ENCODE results near the gene BID.
"Not testable (repeated sequence)": the region's sequence is repeated elsewhere in the genome, so short reads cannot be mapped to it uniquely, and the experiment has no call there.

The BID gene

DNA sequence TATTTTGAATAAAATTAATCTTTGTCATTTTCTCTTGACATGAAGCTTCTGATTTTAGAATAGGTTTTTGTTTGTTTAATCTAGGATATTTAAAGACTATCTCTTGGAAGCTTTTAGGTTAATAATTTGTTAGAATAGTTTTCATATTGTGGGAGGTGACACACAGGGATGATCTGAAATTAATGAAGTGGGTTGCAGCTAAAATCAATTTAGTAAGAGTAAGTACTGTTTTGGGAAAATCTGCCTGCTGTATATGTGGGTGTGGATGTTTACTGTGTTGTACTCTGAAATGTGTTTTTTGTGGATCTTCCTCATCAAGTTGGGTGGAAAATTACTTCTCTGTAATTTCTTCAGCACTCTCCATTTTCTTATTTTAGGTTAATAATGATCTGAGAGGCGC lies 67.3 kb downstream of the BID start:
- DNase-seq, result no peak
- Histone ChIP-seq H3K36me3 (ENCODE audit: control insufficient read depth, insufficient read depth, low read length) (peaks cover 4% of the 10 kb centered on the region), H3K27me3 (replicated peaks; ENCODE audit: control insufficient read depth, insufficient read depth, low read length, poor library complexity, severe bottlenecking) (no peaks in the 10 kb centered on the region), H3K4me1 (ENCODE audit: control insufficient read depth, insufficient read depth, low read length, poor library complexity, severe bottlenecking) (peaks cover 2% of the 10 kb centered on the region), H3K27ac (ENCODE audit: insufficient read depth, low read length, poor library complexity, severe bottlenecking) (no peak overlapping the region), H3K4me3 (ENCODE audit: insufficient read depth, low read depth, low read length, poor library complexity, severe bottlenecking) (no peak overlapping the region), H3K9me3 (ENCODE audit: control insufficient read depth, low read length) (no peaks in the 10 kb centered on the region)

DNA sequence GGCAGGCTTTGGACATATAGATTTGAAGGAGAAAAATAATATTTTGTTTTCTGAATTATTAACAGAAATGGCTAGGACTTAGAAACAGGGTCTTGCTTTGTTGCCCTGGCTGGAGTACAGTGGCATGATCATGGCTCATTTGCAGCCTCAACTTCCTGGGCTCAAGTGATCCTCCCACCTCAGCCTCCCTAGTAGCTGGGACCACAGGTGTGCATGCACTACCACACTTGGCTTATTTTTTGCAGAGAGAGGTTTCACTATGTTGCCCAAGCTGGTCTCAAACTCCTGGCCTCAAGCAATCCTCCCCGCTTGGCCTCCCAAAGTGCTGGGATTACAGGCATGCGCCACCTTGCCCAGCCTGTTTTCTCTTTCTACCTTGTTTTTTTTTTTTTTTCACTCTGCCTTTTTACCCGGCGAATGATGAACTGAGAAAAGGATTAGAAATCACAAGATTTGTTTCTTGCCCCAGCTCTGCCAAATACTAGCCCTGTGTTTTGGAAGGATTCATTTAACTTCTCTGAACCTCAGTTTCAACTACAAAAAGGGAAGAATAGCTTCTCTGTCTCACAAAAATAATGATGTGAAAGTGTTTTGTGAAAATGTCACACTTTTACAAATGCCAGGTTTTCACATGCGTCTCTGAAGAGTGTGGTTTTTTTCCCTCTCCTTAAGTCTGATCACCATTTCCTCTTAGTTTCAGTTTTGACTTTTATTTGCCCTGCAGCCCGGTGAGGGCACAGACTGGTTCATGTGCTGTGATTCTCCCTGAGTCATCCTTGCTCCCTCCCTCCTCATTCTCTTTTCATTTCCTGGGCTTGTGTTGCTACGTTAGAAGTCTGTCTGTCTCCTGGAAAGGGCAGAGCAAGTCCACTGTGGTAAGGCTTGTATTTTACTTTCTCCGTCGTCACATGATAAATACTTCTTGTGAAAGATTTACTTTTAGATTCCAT lies 68.0 kb downstream of the BID start:
- Histone ChIP-seq H3K27me3 (replicated peaks; ENCODE audit: control insufficient read depth, insufficient read depth, low read length, poor library complexity, severe bottlenecking) (no peaks in the 10 kb centered on the region), H3K4me1 (ENCODE audit: control insufficient read depth, insufficient read depth, low read length, poor library complexity, severe bottlenecking) (peaks cover 2% of the 10 kb centered on the region), H3K9me3 (ENCODE audit: control insufficient read depth, low read length) (no peaks in the 10 kb centered on the region), H3K36me3 (ENCODE audit: control insufficient read depth, insufficient read depth, low read length) (peaks cover 4% of the 10 kb centered on the region), H3K27ac (ENCODE audit: insufficient read depth, low read length, poor library complexity, severe bottlenecking) (no peak overlapping the region), H3K4me3 (ENCODE audit: insufficient read depth, low read depth, low read length, poor library complexity, severe bottlenecking) (no peak overlapping the region)
- DNase-seq, result no peak

DNA sequence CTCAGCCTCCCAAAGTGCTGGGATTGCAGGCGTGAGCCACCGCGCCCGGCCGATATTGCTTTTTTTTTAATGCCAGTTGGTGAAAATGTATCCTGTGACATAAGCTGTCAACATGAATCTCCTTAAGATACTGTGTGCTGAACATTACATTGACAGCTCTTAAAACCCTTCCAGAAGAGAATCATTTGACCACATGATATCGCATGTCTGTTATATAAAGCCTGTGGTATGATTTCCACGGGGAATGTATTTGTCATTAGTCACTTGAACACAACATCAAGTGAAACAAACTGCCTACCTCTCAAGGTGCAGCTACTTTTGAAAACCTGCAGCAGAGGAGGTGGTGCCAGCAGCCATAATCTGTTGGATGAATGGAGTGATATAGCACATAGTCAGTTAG lies 68.7 kb downstream of the BID start:
- H3K4me3 ChIP-seq (ENCODE audit: insufficient read depth, low read depth, low read length, poor library complexity, severe bottlenecking), result no peak overlapping the region
- peaks cover 2% of the 10 kb centered on the region for H3K4me1 ChIP-seq (ENCODE audit: control insufficient read depth, insufficient read depth, low read length, poor library complexity, severe bottlenecking)
- no peaks in the 10 kb centered on the region for H3K9me3 ChIP-seq (ENCODE audit: control insufficient read depth, low read length)
- H3K36me3 ChIP-seq (ENCODE audit: control insufficient read depth, insufficient read depth, low read length), result peaks cover 4% of the 10 kb centered on the region
- DNase-seq, result no peak
- no peak overlapping the region for H3K27ac ChIP-seq (ENCODE audit: insufficient read depth, low read length, poor library complexity, severe bottlenecking)
- H3K27me3 ChIP-seq (replicated peaks; ENCODE audit: control insufficient read depth, insufficient read depth, low read length, poor library complexity, severe bottlenecking), result no peaks in the 10 kb centered on the region

DNA sequence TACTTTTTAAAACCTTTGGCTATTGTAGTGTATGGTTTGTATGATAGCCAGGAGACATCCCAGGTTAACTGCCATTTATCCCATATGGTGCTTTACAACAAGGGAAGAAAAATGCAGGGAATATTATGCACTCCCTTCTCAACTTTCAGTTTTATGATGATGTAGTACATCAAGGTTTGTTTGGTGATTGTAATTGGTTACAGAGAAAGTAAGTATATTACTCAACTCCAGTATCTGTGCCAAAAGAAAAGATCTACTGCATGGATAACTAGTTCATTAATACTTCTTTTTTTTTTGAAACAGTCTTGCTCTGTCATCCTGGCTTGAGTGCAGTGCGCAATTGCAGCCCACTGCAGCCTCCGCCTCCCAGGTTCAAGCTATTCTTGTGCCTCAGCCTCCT lies 70.5 kb downstream of the BID start:
- H3K36me3 ChIP-seq (ENCODE audit: control insufficient read depth, insufficient read depth, low read length), result peaks cover 4% of the 10 kb centered on the region
- H3K9me3 ChIP-seq (ENCODE audit: control insufficient read depth, low read length), result no peaks in the 10 kb centered on the region
- no peaks in the 10 kb centered on the region for H3K27me3 ChIP-seq (replicated peaks; ENCODE audit: control insufficient read depth, insufficient read depth, low read length, poor library complexity, severe bottlenecking)
- H3K4me3 ChIP-seq (ENCODE audit: insufficient read depth, low read depth, low read length, poor library complexity, severe bottlenecking), result no peak overlapping the region
- H3K27ac ChIP-seq (ENCODE audit: insufficient read depth, low read length, poor library complexity, severe bottlenecking), result no peak overlapping the region
- DNase-seq, result no peak
- H3K4me1 ChIP-seq (ENCODE audit: control insufficient read depth, insufficient read depth, low read length, poor library complexity, severe bottlenecking), result peaks cover 2% of the 10 kb centered on the region

DNA sequence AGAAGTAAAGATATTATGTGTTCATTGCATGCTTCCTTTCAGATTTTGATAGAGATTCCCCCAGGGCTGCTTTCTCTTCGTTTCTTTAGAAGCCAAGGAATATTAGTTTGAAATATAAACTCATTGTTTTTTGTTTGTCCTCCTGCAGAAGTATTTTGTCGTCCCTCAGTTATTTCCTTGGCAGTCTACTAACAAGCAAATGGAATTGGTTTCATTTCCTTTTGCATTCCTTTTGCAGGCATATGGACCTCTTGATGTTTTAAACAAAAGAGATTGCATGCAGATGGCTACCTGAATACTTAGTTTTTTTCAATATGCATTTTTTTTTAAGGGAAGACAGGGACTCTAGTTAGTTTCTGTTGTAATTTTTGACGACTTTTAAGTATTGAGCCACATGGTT lies 73.5 kb downstream of the BID start:
- H3K27me3 ChIP-seq (replicated peaks; ENCODE audit: control insufficient read depth, insufficient read depth, low read length, poor library complexity, severe bottlenecking), result no peaks in the 10 kb centered on the region
- no peak overlapping the region for H3K27ac ChIP-seq (ENCODE audit: insufficient read depth, low read length, poor library complexity, severe bottlenecking)
- DNase-seq, result no peak
- H3K4me1 ChIP-seq (ENCODE audit: control insufficient read depth, insufficient read depth, low read length, poor library complexity, severe bottlenecking), result no peaks in the 10 kb centered on the region
- H3K9me3 ChIP-seq (ENCODE audit: control insufficient read depth, low read length), result no peaks in the 10 kb centered on the region
- H3K4me3 ChIP-seq (ENCODE audit: insufficient read depth, low read depth, low read length, poor library complexity, severe bottlenecking), result no peak overlapping the region
- H3K36me3 ChIP-seq (ENCODE audit: control insufficient read depth, insufficient read depth, low read length), result peaks cover 4% of the 10 kb centered on the region

DNA sequence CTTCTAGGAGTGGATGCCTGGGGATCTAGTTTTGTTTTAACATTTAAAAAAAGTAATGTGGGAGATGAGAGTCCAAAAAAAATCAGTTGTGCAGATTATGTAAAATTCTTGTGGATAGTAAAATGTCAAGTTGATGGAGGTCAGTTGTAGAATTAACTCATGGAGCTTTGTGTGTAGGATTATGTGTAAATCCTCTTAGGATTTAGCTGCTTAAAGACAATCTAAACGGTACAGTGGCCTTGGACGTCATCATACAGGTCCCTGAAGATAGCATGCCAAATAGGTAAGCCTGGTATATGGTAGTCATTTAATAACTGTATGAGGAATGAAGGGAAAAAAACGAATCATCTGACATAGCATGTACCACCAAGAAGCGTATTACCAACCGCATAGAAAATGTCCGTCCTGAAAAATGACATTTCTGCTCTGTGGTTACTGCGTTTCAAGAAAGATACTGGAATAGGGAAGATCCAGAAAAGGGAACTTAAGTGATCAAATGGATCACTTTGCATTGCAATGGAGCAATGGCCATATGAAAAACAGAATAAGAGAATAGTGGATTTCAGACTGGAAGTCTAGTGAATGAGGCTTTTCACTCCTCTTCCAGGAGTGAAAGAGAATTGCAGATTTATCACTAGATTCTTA lies 74.5 kb downstream of the BID start:
- H3K9me3 ChIP-seq (ENCODE audit: control insufficient read depth, low read length), result no peaks in the 10 kb centered on the region
- no peak for DNase-seq
- no peaks in the 10 kb centered on the region for H3K4me1 ChIP-seq (ENCODE audit: control insufficient read depth, insufficient read depth, low read length, poor library complexity, severe bottlenecking)

DNA sequence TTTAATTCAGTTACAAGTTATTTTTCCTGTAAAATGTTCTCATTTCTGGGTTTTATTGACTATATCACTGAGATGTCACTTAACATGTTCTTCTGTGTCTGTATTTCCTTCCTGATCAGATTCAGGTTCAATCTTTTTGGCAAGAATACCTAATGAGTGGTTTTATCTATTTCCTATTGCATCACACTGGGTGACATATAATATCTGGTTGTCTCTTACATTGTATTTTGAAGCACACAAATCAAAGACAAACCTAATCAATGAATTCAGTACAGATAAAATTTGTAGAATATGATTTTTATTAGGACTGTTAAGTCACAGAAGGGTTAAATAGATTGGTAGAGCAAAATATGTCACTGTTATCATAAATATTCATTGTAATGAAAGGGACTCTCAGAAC lies 75.3 kb downstream of the BID start:
- no peaks in the 10 kb centered on the region for H3K4me1 ChIP-seq (ENCODE audit: control insufficient read depth, insufficient read depth, low read length, poor library complexity, severe bottlenecking)
- DNase-seq, result no peak
- H3K4me3 ChIP-seq (ENCODE audit: insufficient read depth, low read depth, low read length, poor library complexity, severe bottlenecking), result no peak overlapping the region
- H3K36me3 ChIP-seq (ENCODE audit: control insufficient read depth, insufficient read depth, low read length), result peaks cover 4% of the 10 kb centered on the region
- H3K27me3 ChIP-seq (replicated peaks; ENCODE audit: control insufficient read depth, insufficient read depth, low read length, poor library complexity, severe bottlenecking), result no peaks in the 10 kb centered on the region
- no peaks in the 10 kb centered on the region for H3K9me3 ChIP-seq (ENCODE audit: control insufficient read depth, low read length)
- no peak overlapping the region for H3K27ac ChIP-seq (ENCODE audit: insufficient read depth, low read length, poor library complexity, severe bottlenecking)

More for the DNA sequence above, 74.5 kb downstream of the BID start:
- Histone ChIP-seq H3K27me3 (replicated peaks; ENCODE audit: control insufficient read depth, insufficient read depth, low read length, poor library complexity, severe bottlenecking) (no peaks in the 10 kb centered on the region), H3K27ac (ENCODE audit: insufficient read depth, low read length, poor library complexity, severe bottlenecking) (no peak overlapping the region), H3K36me3 (ENCODE audit: control insufficient read depth, insufficient read depth, low read length) (peaks cover 4% of the 10 kb centered on the region), H3K4me3 (ENCODE audit: insufficient read depth, low read depth, low read length, poor library complexity, severe bottlenecking) (no peak overlapping the region)

DNA sequence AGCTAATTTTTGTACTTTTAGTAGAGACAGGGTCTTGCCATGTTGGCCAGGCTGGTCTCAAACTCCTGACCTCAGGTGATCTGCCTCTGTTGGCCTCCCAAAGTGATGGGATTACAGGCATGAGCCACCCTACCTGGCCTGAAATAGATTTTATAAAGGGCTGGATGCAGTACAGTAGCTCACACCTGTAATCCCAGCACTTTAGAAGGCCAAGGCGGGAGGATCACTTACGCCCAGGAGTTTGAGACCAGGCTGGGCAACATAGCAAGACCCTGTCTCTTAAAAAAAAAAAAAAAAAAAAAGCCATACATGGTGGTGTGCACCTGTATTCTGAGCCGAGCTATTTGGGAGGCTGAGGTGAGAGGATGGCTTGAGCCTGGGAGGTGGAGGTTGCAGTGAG lies 76.0 kb downstream of the BID start:
- not testable (repeated sequence) for H3K36me3 ChIP-seq (ENCODE audit: control insufficient read depth, insufficient read depth, low read length); H3K4me3 ChIP-seq (ENCODE audit: insufficient read depth, low read depth, low read length, poor library complexity, severe bottlenecking); H3K27ac ChIP-seq (ENCODE audit: insufficient read depth, low read length, poor library complexity, severe bottlenecking); H3K27me3 ChIP-seq (replicated peaks; ENCODE audit: control insufficient read depth, insufficient read depth, low read length, poor library complexity, severe bottlenecking); H3K4me1 ChIP-seq (ENCODE audit: control insufficient read depth, insufficient read depth, low read length, poor library complexity, severe bottlenecking); H3K9me3 ChIP-seq (ENCODE audit: control insufficient read depth, low read length); DNase-seq

DNA sequence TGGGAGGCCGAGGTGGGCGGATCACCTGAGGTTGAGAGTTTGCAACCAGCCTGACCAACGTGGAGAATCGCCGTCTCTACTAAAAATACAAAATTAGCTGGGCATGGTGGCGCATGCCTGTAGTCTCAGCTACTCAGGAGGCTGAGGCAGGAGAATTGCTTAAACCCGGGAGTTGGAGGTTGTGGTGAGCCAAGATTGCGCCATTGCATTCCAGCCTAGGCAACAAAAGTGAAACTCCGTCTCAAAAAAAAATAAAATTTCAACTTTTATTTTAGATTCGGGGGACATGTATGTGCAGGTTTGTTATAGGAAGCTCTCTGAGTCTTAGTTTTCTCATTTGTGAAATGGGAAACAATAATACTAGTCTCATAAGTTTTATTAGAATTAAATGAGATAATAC lies 77.1 kb downstream of the BID start:
- not testable (repeated sequence) for H3K9me3 ChIP-seq (ENCODE audit: control insufficient read depth, low read length); H3K27me3 ChIP-seq (replicated peaks; ENCODE audit: control insufficient read depth, insufficient read depth, low read length, poor library complexity, severe bottlenecking); DNase-seq; H3K36me3 ChIP-seq (ENCODE audit: control insufficient read depth, insufficient read depth, low read length); H3K4me3 ChIP-seq (ENCODE audit: insufficient read depth, low read depth, low read length, poor library complexity, severe bottlenecking); H3K27ac ChIP-seq (ENCODE audit: insufficient read depth, low read length, poor library complexity, severe bottlenecking); H3K4me1 ChIP-seq (ENCODE audit: control insufficient read depth, insufficient read depth, low read length, poor library complexity, severe bottlenecking)

DNA sequence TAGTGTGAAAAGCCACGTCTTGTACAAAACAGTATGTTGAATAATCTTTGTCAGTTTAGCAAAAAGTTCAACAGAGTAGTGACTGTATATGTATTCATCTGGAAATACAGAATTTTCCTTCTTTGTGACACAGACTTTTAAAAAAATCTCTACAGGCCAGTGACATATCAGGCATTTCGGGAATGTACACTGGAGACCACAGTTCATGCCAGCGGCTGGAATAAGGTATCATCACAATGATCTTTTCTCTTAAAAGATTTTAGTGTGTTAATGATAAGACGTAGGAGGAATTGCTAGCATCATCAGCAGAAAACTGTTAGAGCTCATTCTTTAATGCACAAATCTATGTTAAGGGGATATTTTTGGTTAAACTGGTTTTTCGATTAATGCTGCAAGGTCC lies 78.3 kb downstream of the BID start:
- no peak for DNase-seq
- no peak overlapping the region for H3K27ac ChIP-seq (ENCODE audit: insufficient read depth, low read length, poor library complexity, severe bottlenecking)
- H3K4me1 ChIP-seq (ENCODE audit: control insufficient read depth, insufficient read depth, low read length, poor library complexity, severe bottlenecking), result no peaks in the 10 kb centered on the region
- H3K9me3 ChIP-seq (ENCODE audit: control insufficient read depth, low read length), result no peaks in the 10 kb centered on the region
- H3K4me3 ChIP-seq (ENCODE audit: insufficient read depth, low read depth, low read length, poor library complexity, severe bottlenecking), result no peak overlapping the region
- H3K36me3 ChIP-seq (ENCODE audit: control insufficient read depth, insufficient read depth, low read length), result no peaks in the 10 kb centered on the region
- no peaks in the 10 kb centered on the region for H3K27me3 ChIP-seq (replicated peaks; ENCODE audit: control insufficient read depth, insufficient read depth, low read length, poor library complexity, severe bottlenecking)

Data from effector memory CD4-positive, alpha-beta T cell (primary cell).